Endothelial cell (in vitro differentiated cells): ENCODE results near the gene NDUFB4. TPM values are rescaled to one million over a fixed set of nuclear protein-coding genes. Genes with fewer than 3 reads are reported as not detected.
"Not testable (repeated sequence)": the region's sequence is repeated elsewhere in the genome, so short reads cannot be mapped to it uniquely, and the experiment has no call there.

Source experiments
- DNase-seq: peaks from one replicate; pipeline ENCODE4 v3.0.0; 2021; ENCODE audit warnings: low spot score
- H3K27ac Mint-ChIP-seq: one replicate; pipeline ENCODE4 v1.8.0; 2021; ENCODE audit warnings: mixed read lengths, inconsistent platforms; ENCODE audit not compliant: unreplicated experiment
- H3K27me3 Mint-ChIP-seq: one replicate; pipeline ENCODE4 v1.8.0; 2021; ENCODE audit warnings: mild to moderate bottlenecking, moderate library complexity, mixed read lengths, inconsistent platforms; ENCODE audit not compliant: unreplicated experiment
- H3K36me3 Mint-ChIP-seq: one replicate; pipeline ENCODE4 v1.8.0; 2021; ENCODE audit warnings: mild to moderate bottlenecking, low read depth, mixed read lengths, inconsistent platforms; ENCODE audit not compliant: unreplicated experiment
- H3K4me1 Mint-ChIP-seq: one replicate; pipeline ENCODE4 v1.8.0; 2021; ENCODE audit warnings: mild to moderate bottlenecking, mixed read lengths, inconsistent platforms; ENCODE audit not compliant: unreplicated experiment
- H3K4me3 Mint-ChIP-seq: one replicate; pipeline ENCODE4 v1.8.0; 2021; ENCODE audit warnings: mild to moderate bottlenecking, mixed read lengths, inconsistent platforms; ENCODE audit not compliant: unreplicated experiment
- H3K9me3 Mint-ChIP-seq: one replicate; pipeline ENCODE4 v1.8.0; 2021; ENCODE audit warnings: mixed read lengths, inconsistent platforms; ENCODE audit not compliant: unreplicated experiment
- total RNA-seq: library from RNA; stranded (reverse); fragmentation: NEBNext Ultra II Directional; extraction: Animal tissue kit (Norgen Biotek cat#: 25700); gene quantifications from one replicate; pipeline ENCODE4 v1.2.1, GENCODE V29; 2021; ENCODE audit not compliant: unreplicated experiment
- TF ChIP-seq, protein P1 (sequence below): fragments of 200-600 bp; sonication (generic); IDR thresholded peaks from one replicate; pipeline ENCODE4 v1.5.0; 2021; ENCODE audit warnings: antibody characterized with exemption; ENCODE audit not compliant: unreplicated experiment

The NDUFB4 gene
- total RNA-seq, 1 donor from 2014 or later: 92.6 TPM

DNA sequence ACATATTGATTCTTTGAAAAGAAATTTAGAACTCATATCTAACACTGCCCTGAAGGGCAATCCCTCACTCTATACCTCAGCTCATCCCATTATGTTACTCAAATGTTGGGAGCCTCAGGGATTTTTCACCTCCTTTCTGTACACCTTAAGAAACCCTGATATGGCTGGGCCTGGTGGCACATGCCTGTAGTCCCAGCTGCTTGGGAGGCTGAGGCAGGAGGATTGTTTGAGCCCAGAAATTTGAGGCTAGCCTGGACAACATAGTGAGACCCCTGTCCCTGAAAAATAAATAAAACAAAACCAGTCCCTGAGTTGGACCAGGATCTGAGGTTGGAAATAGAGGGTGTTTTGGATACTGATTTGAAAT is 27.6 kb downstream of the NDUFB4 start:
- H3K36me3 Mint-ChIP-seq: peaks cover 10% of the 10 kb centered on the region
- H3K27me3 Mint-ChIP-seq: peaks cover 5% of the 10 kb centered on the region
- H3K9me3 Mint-ChIP-seq: peaks cover 12% of the 10 kb centered on the region
- H3K4me1 Mint-ChIP-seq: no peaks in the 10 kb centered on the region
- TF ChIP-seq, protein P1, sequence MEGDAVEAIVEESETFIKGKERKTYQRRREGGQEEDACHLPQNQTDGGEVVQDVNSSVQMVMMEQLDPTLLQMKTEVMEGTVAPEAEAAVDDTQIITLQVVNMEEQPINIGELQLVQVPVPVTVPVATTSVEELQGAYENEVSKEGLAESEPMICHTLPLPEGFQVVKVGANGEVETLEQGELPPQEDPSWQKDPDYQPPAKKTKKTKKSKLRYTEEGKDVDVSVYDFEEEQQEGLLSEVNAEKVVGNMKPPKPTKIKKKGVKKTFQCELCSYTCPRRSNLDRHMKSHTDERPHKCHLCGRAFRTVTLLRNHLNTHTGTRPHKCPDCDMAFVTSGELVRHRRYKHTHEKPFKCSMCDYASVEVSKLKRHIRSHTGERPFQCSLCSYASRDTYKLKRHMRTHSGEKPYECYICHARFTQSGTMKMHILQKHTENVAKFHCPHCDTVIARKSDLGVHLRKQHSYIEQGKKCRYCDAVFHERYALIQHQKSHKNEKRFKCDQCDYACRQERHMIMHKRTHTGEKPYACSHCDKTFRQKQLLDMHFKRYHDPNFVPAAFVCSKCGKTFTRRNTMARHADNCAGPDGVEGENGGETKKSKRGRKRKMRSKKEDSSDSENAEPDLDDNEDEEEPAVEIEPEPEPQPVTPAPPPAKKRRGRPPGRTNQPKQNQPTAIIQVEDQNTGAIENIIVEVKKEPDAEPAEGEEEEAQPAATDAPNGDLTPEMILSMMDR: no peak
- no peak overlapping the region for H3K27ac Mint-ChIP-seq
- DNase-seq: no peak
- no peak overlapping the region for H3K4me3 Mint-ChIP-seq

DNA sequence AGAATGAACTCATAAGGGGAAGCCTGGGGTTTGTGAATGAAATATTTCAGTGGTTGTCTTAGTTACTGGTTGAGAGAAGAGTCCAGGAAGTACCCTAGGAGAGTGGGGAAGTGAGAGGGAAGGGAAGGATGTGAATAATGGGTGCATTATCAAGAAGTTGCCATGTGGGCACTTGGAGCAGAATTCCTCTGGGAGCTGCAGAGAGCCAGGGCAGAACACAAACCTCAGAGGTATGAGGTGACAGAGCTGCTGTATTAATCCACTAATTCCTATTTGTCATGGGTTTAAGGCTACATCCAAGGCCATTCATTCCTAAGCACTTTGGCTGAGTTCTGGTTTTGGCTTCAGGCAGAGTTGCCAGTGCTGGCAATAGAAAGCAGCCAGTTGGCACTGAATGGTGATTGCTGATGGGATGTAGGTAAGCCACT is 29.0 kb downstream of the NDUFB4 start:
- peaks cover 5% of the 10 kb centered on the region for H3K27me3 Mint-ChIP-seq
- H3K36me3 Mint-ChIP-seq: peaks cover 15% of the 10 kb centered on the region
- H3K27ac Mint-ChIP-seq: no peak overlapping the region
- H3K4me3 Mint-ChIP-seq: no peak overlapping the region
- no peaks in the 10 kb centered on the region for H3K4me1 Mint-ChIP-seq
- TF ChIP-seq, protein P1: no peak
- peaks cover 18% of the 10 kb centered on the region for H3K9me3 Mint-ChIP-seq
- DNase-seq: no peak

DNA sequence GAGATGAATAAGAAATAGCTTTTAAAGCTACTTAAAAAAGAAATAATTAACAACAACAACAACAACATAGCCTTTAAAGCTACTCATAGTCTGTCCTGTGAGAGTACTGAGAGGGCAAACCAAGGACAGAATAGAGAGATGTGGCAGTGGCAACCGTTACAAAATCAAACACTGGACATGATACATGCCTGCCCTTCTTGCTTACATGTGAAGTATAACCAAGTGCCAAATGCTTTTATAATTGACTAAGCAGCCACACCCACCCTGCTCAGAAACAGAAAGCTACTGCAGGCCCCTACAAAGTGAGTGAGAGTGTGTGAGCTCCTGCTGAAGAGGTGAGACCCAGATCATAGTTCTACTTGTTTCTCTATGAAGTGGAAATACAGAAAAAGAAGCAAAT is 38.4 kb downstream of the NDUFB4 start:
- no peak for DNase-seq
- Mint-ChIP-seq H3K4me3 (no peak overlapping the region), H3K36me3 (peaks cover 6% of the 10 kb centered on the region), H3K9me3 (peaks cover 6% of the 10 kb centered on the region), H3K27ac (no peak overlapping the region), H3K27me3 (no peaks in the 10 kb centered on the region), H3K4me1 (no peaks in the 10 kb centered on the region)
- TF ChIP-seq, protein P1: no peak

DNA sequence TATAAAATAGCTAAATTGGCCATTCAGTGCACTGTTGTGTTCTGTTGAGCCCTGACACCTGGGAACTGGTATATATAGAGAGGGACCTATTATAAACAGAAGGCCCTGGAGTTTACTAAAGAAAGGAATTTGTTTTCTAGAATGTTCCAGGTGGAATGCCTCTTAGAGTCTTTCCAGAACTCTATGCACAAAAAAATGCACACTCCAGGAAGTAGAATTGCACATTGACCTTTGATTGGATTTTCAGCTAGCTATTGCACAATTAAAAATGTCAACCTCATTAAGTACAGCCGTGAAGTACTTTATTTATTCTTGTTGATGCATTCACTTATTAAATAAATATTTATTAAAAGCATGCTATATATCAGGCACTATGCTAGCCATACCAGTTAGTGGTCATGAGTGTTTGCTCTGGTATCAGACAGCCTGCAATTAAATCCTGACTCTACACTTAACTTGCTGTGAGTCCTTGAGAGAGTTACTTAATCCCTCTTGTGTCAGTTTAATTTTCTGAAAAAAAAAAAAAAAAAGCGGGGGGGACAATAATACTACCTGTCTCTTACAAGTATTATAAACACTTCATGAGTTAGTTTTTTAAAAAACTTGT is 40.8 kb downstream of the NDUFB4 start:
- Mint-ChIP-seq H3K9me3 (no peaks in the 10 kb centered on the region), H3K4me1 (no peaks in the 10 kb centered on the region), H3K27ac (no peak overlapping the region), H3K27me3 (no peaks in the 10 kb centered on the region), H3K36me3 (no peaks in the 10 kb centered on the region), H3K4me3 (no peak overlapping the region)
- TF ChIP-seq, protein P1: no peak
- DNase-seq: no peak

DNA sequence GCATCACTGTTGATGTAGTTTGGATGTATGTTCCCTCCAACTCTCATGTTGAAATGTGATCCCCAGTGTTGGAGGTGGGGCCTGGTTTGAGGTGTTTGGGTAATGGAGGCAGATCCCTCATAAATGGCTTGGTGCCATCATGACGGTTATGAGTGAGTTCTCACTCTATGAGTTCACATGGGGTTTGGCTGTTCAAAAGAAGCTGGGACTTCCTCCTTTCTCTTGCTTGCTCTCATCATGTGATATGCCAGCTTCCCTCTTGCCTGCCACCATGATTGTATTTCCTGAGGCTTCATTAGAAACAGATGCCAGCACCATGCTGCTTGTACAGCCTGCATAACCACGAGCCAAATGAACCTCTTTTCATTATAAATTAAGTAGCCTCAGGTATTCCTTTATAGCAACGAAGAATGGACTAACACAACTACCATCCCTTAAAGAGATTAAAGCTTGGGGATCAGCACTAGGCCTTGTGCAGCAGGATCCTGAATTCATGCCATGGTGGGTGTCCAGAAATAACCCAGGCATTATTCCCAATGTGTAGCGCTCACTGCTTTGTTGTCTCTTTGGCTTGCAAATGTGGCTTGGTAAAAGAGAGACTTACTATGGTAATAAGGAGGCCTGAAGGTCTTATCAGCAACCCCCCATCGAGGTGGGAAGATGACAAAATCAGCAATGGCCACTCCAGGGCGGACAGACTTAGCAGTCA is 41.9 kb downstream of the NDUFB4 start:
- Mint-ChIP-seq H3K4me1 (peaks cover 5% of the 10 kb centered on the region), H3K36me3 (no peaks in the 10 kb centered on the region), H3K9me3 (no peaks in the 10 kb centered on the region), H3K27me3 (no peaks in the 10 kb centered on the region), H3K27ac (no peak overlapping the region), H3K4me3 (no peak overlapping the region)
- TF ChIP-seq, protein P1: no peak
- no peak for DNase-seq

DNA sequence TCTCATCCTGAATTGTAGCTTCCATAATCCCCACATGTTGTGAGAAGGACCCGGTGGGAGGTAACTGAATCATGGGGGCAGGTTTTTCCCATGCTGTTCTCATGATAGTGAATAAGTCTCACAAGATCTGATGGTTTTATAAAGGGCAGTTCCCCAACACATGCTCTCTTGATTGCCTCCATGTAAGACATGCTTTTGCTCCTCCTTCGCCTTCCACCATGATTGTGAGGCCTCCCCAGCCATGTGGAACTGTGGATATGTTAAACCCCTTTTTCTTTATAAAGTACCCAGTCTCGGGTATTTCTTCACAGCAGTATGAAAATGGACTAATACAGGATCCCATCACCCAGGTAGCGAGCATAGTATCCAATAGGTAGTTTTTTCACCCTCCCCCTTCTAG is 42.7 kb downstream of the NDUFB4 start:
- not testable (repeated sequence) for H3K4me3 Mint-ChIP-seq, H3K27me3 Mint-ChIP-seq, DNase-seq, H3K9me3 Mint-ChIP-seq, H3K27ac Mint-ChIP-seq, H3K4me1 Mint-ChIP-seq, H3K36me3 Mint-ChIP-seq
